CD4-positive, alpha-beta T cell (primary cell): ENCODE results near the gene SLC47A2. TPM values are rescaled to one million over a fixed set of nuclear protein-coding genes. Genes with fewer than 3 reads are reported as not detected.

Source experiments
- ATAC-seq: fragments of 200-7000 bp; cut with Tn5 transposase; one replicate; pipeline ENCODE4 v1.10.0; 2022; ENCODE audit warnings: mild to moderate bottlenecking; ENCODE audit not compliant: poor library complexity
- CTCF ChIA-PET: fragments of 350-600 bp; sonication (Branson Sonifier 250); formaldehyde crosslinking; loops from one replicate; lab custom pipeline; 2021; ENCODE audit warnings: antibody characterized with exemption, inconsistent platforms; lab: Charles Lee
- POLR2A ChIA-PET: fragments of 350-600 bp; sonication (Branson Sonifier 250); formaldehyde crosslinking; loops from one replicate; lab custom pipeline; 2021; ENCODE audit warnings: antibody characterized with exemption, inconsistent platforms; lab: Charles Lee
- DNase-seq, 14 experiments: peaks; one replicate each; pipeline ENCODE4 v3.0.0-alpha.2; 2013 to 2020; ENCODE audit warnings: mixed read lengths in 2 of 14
- H3K27ac ChIP-seq, 2 donors: one replicate each; pipeline versions ENCODE4 v1.5.1 to v1.7.0; 2013; ENCODE audit warnings: low read length in 2 of 2, low read depth in 1 of 2, mild to moderate bottlenecking in 1 of 2
- H3K27me3 ChIP-seq, 2 experiments: 1 replicate in 1 of 2; 2 replicates in 1 of 2; pipeline versions ENCODE4 v1.6.1 to v1.7.0; 2013; ENCODE audit warnings: low read length in 2 of 2, control low read depth in 1 of 2, mild to moderate bottlenecking in 1 of 2, moderate library complexity in 1 of 2; ENCODE audit not compliant: insufficient read depth in 2 of 2, control insufficient read depth in 1 of 2
- H3K36me3 ChIP-seq: one replicate; pipeline ENCODE4 v1.6.1; 2013; ENCODE audit warnings: low read length, control low read depth; ENCODE audit not compliant: insufficient read depth
- H3K4me1 ChIP-seq: one replicate; pipeline ENCODE4 v1.6.1; 2013; ENCODE audit warnings: low read length, control low read depth; ENCODE audit not compliant: insufficient read depth
- H3K4me3 ChIP-seq: one replicate; pipeline ENCODE4 v1.5.1; 2013; ENCODE audit warnings: mild to moderate bottlenecking, low read length, moderate library complexity
- H3K9me3 ChIP-seq, 2 experiments: 1 replicate in 1 of 2; 2 replicates in 1 of 2; pipeline versions ENCODE4 v1.6.1 to v1.7.0; 2013; ENCODE audit warnings: low read length in 2 of 2, mild to moderate bottlenecking in 2 of 2, control low read depth in 1 of 2, moderate library complexity in 1 of 2; ENCODE audit not compliant: control insufficient read depth in 1 of 2, insufficient read depth in 1 of 2
- H3K27ac Mint-ChIP-seq: one replicate; pipeline ENCODE4 v1.8.0; 2020; ENCODE audit warnings: mixed read lengths
- H3K27me3 Mint-ChIP-seq: one replicate; pipeline ENCODE4 v1.8.0; 2021; ENCODE audit warnings: mixed read lengths
- H3K36me3 Mint-ChIP-seq: one replicate; pipeline ENCODE4 v1.8.0; 2021; ENCODE audit warnings: low read depth, mixed read lengths
- H3K4me1 Mint-ChIP-seq: one replicate; pipeline ENCODE4 v1.8.0; 2021; ENCODE audit warnings: low read depth, mixed read lengths
- H3K4me3 Mint-ChIP-seq: one replicate; pipeline ENCODE4 v1.8.0; 2020; ENCODE audit warnings: mild to moderate bottlenecking, mixed read lengths
- H3K9me3 Mint-ChIP-seq: one replicate; pipeline ENCODE4 v1.8.0; 2020; ENCODE audit warnings: mixed read lengths
- CTCF ChIP-seq: fragments of 200-600 bp; IDR thresholded peaks from one replicate; pipeline ENCODE4 v1.8.0; 2022; ENCODE audit warnings: antibody characterized with exemption, mild to moderate bottlenecking
- intact Hi-C, 2 experiments: fragments of 100-400 bp; cut with DNase I in 1 of 2; cut with micrococcal nuclease in 1 of 2; formaldehyde crosslinking; loops; one replicate each; pipeline versions ENCODE4 v1.15.1 to v1.9.0; 2023 to 2025; cut with DNase I, micrococcal nuclease
- total RNA-seq, 174 experiments: library from RNA in 2 of 174; stranded (reverse) in 2 of 174; gene quantifications; one replicate each; pipeline ENCODE4 v1.2.3 and lab custom pipeline; 2021 to 2026

The SLC47A2 gene
- total RNA-seq, 2 experiments from 2014 or later = not detected

- Mint-ChIP-seq H3K27me3 (no peaks in the 10 kb centered on the region), H3K4me3 (no peak overlapping the region), H3K4me1 (no peaks in the 10 kb centered on the region), H3K27ac (no peak overlapping the region), H3K36me3 (no peaks in the 10 kb centered on the region), H3K9me3 (no peaks in the 10 kb centered on the region)
- Histone ChIP-seq H3K4me1 (no peaks in the 10 kb centered on the region), H3K36me3 (no peaks in the 10 kb centered on the region), H3K27me3 (no peaks in the 10 kb centered on the region), H3K4me3 (no peak overlapping the region), H3K27ac (no peak overlapping the region), H3K9me3 (no peaks in the 10 kb centered on the region)
- ChIA-PET CTCF (no interaction called here), POLR2A (interaction anchor here (0.6 kb wide), 1 partner anchor 55 kb away, joined by 4 read pairs; no protein-coding TSS in a partner anchor)
- no peak for DNase-seq
- no peak for TF ChIP-seq CTCF
- intact Hi-C loops = no loop called here
- ATAC-seq = no peak
Measured at GRCh38 chr17:19705201-19705600, 11.2 kb downstream of the SLC47A2 start.

DNA sequence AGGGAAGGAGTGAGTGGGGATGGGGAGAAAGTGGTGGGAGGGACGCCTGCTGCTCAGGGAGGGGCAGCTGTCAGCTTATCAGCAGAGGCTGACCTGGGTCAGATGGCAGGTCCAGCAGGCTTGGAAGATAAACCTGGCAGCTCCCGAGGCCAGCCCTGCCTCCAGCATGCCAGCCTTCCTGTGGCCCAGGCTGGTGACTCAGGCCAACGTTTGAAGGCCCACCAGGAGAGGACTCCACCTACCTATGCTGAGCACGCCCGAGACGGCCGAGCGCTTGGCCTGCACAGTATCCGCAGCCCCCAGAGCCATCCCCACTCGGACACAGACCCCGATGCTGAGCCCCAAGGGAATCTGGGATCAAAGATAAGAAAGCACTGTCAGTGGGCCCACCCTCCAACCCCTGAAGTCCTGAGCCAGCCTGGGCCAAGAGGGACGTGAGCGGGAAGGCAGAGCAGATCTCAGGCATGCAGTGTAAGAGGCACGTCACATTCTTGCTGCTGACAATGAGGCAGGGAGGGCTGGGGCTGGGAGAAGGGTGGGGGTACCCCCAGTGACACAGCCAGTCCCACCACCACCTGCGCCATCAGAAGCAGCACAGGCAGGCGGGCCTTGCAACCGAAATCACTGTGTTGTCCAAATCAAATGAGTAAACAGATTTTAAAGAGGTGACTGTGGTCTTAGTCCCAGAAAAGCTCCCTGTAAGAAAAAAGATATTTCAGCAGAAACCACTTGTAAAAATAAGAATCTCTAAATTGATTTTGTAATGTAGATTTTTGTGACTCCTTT is 12.4 kb downstream of the SLC47A2 start:
- Histone ChIP-seq H3K4me3 (no peak overlapping the region), H3K36me3 (no peaks in the 10 kb centered on the region), H3K27me3 (no peaks in the 10 kb centered on the region), H3K4me1 (no peaks in the 10 kb centered on the region), H3K9me3 (no peaks in the 10 kb centered on the region), H3K27ac (no peak overlapping the region)
- Mint-ChIP-seq H3K9me3 (no peaks in the 10 kb centered on the region), H3K27ac (no peak overlapping the region), H3K4me3 (no peak overlapping the region), H3K36me3 (no peaks in the 10 kb centered on the region), H3K4me1 (no peaks in the 10 kb centered on the region), H3K27me3 (no peaks in the 10 kb centered on the region)
- DNase-seq (no peak), ATAC-seq (no peak)
- CTCF ChIA-PET = no interaction called here
- POLR2A ChIA-PET = no interaction called here
- no peak for TF ChIP-seq CTCF
- intact Hi-C loops = no loop called here

- Mint-ChIP-seq H3K9me3 (no peaks in the 10 kb centered on the region), H3K4me1 (no peaks in the 10 kb centered on the region), H3K27ac (no peak overlapping the region), H3K27me3 (no peaks in the 10 kb centered on the region), H3K36me3 (no peaks in the 10 kb centered on the region), H3K4me3 (no peak overlapping the region)
- POLR2A ChIA-PET = no interaction called here
- Histone ChIP-seq H3K9me3 (no peaks in the 10 kb centered on the region), H3K4me1 (no peaks in the 10 kb centered on the region), H3K27ac (no peak overlapping the region), H3K27me3 (no peaks in the 10 kb centered on the region), H3K36me3 (no peaks in the 10 kb centered on the region), H3K4me3 (no peak overlapping the region)
- ATAC-seq = no peak
- no peak for TF ChIP-seq CTCF
- intact Hi-C loops = no loop called here
- DNase-seq = no peak
- CTCF ChIA-PET = no interaction called here
Measured at GRCh38 chr17:19703106-19703827, 13.1 kb downstream of the SLC47A2 start.
